Measurements from ENCODE around the gene AKR1B1.
"Not testable (repeated sequence)": the region's sequence is repeated elsewhere in the genome, so short reads cannot be mapped to it uniquely, and the experiment has no call there.

Gene AKR1B1

DNA sequence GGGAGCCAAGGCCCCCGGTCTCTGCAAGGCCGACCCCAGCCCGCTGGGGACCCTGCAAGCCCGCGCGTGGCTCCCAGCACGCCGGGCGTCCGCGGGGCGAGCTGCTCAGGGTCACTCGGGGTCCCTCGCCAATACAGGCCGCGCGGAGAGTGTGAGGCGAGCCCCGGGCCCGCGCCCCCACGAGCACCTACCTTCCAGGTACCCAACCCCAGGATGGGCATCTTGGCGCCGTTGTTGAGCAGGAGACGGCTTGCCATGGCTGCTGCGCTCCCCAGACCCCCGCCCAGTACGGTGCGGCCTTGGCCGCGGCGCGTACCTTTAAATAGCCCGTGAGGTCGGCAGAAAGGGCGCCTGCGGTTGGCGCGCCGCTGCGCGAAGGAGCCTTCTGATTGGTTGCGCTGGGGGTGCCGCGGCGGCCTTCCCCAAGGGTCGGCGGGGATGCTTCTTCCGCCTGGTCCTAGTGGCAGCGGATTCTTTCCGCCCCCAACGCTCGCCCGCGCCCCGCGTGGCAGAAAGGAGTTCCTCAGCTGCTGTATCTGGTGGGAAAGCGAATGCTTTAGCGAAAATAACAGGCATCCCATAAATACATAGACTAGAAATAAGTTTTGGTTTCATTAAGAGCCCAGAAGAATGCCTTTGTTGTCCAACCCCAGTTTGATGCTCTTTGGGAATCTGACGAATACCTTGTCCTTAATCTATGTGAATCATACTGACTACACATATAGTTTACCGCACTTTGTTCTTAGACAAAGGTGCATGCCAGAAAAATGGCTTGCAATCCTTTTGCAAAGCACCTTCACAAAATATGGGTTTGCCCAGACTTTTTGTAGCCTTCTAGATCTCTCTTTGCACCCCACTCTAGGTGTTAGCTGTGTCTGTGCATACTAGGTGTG is at the start of gene AKR1B1:
Gene AKR1B1, minus strand, starts transcription at position 295 of the 893 bp plus-strand sequence. Its CDS starts 38 bp downstream, at position 257.
- peak within 1 kb of the TSS; percentile 94 for H3K4me3 Mint-ChIP-seq
- H3K4me1 Mint-ChIP-seq = peaks cover 51% of the 10 kb centered on the region
- H3K9me3 Mint-ChIP-seq = no peaks in the 10 kb centered on the region
- peak within 1 kb of the TSS; percentile 47 for H3K27ac Mint-ChIP-seq
- no peaks in the 10 kb centered on the region for H3K27me3 Mint-ChIP-seq
- peaks cover 2% of the 10 kb centered on the region for H3K36me3 Mint-ChIP-seq

DNA sequence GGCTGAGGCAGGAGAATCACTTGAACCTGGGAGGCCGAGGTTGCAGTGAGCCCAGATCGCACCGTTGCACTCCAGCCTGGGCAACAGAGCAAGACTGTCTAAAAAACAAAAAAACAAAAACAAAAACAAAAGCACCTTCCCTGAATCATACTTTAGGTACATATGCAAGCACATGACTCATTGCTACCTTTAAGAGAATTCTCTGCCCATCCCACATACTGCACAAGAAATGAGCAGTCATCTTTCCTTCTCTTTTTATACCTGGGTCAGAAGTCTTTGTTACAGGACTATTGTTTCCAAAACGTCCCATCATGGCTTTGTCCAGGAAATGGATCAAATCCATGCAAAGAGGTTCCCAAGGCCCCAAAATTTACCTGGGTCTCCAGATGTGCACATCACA is 47.0 kb upstream of the AKR1B1 start:
- Mint-ChIP-seq H3K4me1 (no peaks in the 10 kb centered on the region), H3K27me3 (no peaks in the 10 kb centered on the region), H3K4me3 (no peak overlapping the region), H3K36me3 (no peaks in the 10 kb centered on the region), H3K9me3 (no peaks in the 10 kb centered on the region), H3K27ac (no peak overlapping the region)

DNA sequence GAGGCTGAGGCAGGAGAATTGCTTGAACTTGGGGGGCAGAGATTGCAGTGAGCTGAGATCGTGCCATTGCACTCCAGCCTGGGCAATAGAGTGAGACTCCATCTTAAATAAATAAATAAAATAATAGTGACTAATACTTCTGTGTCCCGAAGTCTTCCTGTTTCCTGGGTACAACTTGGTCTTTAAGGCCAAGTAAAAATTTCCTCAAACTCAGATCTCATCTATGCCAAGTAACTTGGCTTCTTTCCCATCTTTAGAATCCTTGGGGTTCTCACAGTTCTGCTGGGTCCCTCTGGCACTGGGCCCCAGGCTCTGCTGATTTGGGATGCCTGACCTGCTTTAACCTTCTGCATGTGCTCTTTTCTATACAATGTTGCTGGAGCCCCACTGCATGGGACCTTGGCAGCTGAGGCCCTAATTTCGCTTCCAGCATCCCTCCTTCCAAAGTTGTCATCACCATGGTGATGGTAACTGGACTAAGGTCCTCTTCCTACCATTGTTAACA is 45.8 kb upstream of the AKR1B1 start:
- no peaks in the 10 kb centered on the region for H3K36me3 Mint-ChIP-seq
- H3K9me3 Mint-ChIP-seq = no peaks in the 10 kb centered on the region
- H3K4me1 Mint-ChIP-seq = no peaks in the 10 kb centered on the region
- no peak overlapping the region for H3K27ac Mint-ChIP-seq
- peaks cover 1% of the 10 kb centered on the region for H3K27me3 Mint-ChIP-seq
- no peak overlapping the region for H3K4me3 Mint-ChIP-seq

DNA sequence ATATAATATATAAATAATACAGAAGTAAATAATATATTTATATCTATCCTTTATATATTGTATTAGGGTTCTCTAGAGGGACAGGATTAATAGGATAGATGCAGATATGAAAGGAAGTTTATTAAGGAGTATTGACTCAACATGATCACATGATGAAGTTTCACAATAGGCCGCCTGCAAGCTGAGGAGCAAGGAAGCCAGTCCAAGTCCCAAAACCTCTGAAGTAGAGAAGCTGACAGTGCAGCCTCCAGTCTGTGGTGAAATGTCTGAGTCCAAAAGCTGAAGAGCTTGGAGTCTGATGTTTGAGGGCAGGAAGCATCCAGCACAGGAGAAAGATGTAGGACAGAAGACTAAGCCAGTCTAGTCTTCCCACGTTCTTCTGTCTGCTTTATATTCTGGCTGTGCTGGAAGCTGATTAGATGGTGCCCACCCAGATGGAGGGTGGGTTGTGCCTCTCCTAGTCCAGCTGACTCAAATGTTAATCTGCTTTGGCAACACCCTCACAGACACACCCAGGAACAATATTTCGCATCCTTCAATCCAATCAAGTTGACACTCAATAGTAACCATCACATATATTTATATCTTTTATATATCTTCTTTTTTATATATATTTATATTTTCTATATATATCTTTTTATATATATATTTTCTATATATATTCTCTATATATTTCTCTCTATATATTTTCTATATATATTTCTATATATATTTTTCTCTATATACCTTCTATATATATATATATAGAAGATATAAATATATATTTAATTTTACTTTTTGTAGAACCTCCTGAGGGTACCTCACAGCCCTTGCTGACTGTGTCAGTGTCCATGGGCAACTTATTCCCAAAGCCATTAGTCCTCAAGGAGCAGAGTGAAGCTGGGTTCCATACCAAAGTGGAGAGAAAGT is 43.8 kb upstream of the AKR1B1 start:
- Mint-ChIP-seq H3K27ac (no peak overlapping the region), H3K27me3 (peaks cover 2% of the 10 kb centered on the region), H3K4me3 (no peak overlapping the region), H3K4me1 (no peaks in the 10 kb centered on the region), H3K9me3 (no peaks in the 10 kb centered on the region), H3K36me3 (no peaks in the 10 kb centered on the region)

GRCh38 chr7:134500982-134501381 is 42.1 kb upstream of the AKR1B1 start:
- Mint-ChIP-seq H3K4me3 (no peak overlapping the region), H3K27me3 (peaks cover 4% of the 10 kb centered on the region), H3K27ac (no peak overlapping the region), H3K4me1 (no peaks in the 10 kb centered on the region), H3K36me3 (no peaks in the 10 kb centered on the region), H3K9me3 (no peaks in the 10 kb centered on the region)

DNA sequence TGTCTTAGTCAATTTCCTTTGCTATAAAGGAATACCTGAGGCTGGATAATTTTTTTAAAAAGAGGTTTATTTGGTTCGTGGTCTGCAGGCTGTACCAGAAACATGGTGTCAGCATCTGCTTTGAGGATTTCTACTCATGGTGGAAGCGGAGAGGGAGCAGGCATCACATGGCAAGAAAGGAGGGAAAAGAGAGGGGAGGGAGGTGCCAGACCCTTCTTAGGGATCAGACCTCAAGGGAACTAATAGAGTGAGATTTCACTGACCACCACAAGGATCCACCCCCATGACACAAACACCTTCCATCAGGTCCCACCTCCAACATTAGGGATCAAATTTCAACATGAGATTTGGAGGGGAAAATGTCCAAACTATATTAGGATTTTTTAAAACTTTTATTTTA is 41.5 kb upstream of the AKR1B1 start:
- Mint-ChIP-seq H3K36me3 (no peaks in the 10 kb centered on the region), H3K4me1 (no peaks in the 10 kb centered on the region), H3K9me3 (no peaks in the 10 kb centered on the region)

DNA sequence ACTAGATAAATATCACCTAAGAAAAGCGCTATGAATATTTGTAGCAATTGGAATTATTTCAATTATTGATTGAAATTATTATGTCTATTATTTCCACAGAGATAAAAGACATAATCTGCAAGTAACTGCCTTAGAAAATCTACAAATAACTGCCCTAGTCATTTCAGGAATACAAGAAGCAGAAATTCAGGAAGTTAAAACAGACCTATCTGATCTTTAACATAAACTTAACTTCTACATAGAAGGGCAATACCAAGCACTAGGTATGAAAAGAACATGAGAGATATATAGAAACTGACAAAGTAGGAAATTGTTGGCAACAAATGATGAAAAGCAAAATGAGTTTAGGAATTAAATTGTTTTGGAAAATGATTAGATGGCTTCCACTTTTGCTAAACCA is 36.6 kb upstream of the AKR1B1 start:
- Mint-ChIP-seq H3K36me3 (no peaks in the 10 kb centered on the region), H3K27ac (no peak overlapping the region), H3K27me3 (peaks cover 9% of the 10 kb centered on the region), H3K4me3 (no peak overlapping the region), H3K9me3 (no peaks in the 10 kb centered on the region), H3K4me1 (no peaks in the 10 kb centered on the region)

More for the DNA sequence above, 41.5 kb upstream of the AKR1B1 start:
- Mint-ChIP-seq H3K4me3 (no peak overlapping the region), H3K27ac (no peak overlapping the region), H3K27me3 (peaks cover 4% of the 10 kb centered on the region)

DNA sequence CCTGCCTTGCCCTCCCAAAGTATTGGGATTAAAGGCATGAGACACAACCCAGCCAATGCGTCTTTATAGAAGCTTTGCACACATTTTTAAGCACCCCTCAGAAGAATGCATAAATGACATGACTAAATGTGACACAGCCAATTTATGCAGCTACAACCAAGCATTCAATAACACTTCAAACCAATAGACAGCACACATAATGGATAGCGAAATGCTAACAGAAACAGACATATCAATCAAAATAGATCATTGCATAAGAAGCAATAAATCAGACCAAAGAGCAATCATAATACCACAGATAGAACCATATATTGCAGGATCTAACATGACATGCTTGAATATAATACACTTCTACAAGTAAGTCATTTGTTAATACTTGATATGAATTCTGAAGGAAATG is 34.2 kb upstream of the AKR1B1 start:
- H3K27ac Mint-ChIP-seq = no peak overlapping the region

DNA sequence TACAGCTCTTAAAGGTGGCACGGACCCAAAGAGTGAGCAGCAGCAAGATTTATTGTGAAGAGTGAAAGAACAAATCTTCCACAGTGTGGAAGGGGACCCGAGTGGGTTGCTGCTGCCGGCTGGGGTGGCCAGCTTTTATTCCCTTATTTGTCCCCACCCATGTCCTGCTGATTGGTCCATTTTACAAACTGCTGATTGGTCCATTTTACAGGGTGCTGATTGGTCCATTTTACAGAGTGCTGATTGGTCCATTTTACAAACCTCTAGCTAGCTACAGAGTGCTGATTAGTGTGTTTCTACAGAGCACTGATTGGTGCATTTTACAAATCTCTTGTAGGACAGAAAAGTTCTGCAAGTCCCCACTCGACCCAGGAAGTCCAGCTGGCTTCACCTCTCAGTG is 28.8 kb upstream of the AKR1B1 start:
- peaks cover 15% of the 10 kb centered on the region for H3K27me3 Mint-ChIP-seq
- not testable (repeated sequence) for H3K4me3 Mint-ChIP-seq, H3K36me3 Mint-ChIP-seq, H3K27ac Mint-ChIP-seq, H3K9me3 Mint-ChIP-seq, H3K4me1 Mint-ChIP-seq

More for the DNA sequence above, 34.2 kb upstream of the AKR1B1 start:
- Mint-ChIP-seq H3K4me3 (no peak overlapping the region), H3K27me3 (peaks cover 10% of the 10 kb centered on the region), H3K36me3 (no peaks in the 10 kb centered on the region), H3K4me1 (no peaks in the 10 kb centered on the region), H3K9me3 (no peaks in the 10 kb centered on the region)

- H3K9me3 Mint-ChIP-seq = no peaks in the 10 kb centered on the region
- H3K4me1 Mint-ChIP-seq = no peaks in the 10 kb centered on the region
- H3K27me3 Mint-ChIP-seq = peaks cover 10% of the 10 kb centered on the region
- no peak overlapping the region for H3K4me3 Mint-ChIP-seq
- no peaks in the 10 kb centered on the region for H3K36me3 Mint-ChIP-seq
- H3K27ac Mint-ChIP-seq = no peak overlapping the region
Observed at GRCh38 chr7:134485203-134485602, 26.3 kb upstream of the AKR1B1 start.

DNA sequence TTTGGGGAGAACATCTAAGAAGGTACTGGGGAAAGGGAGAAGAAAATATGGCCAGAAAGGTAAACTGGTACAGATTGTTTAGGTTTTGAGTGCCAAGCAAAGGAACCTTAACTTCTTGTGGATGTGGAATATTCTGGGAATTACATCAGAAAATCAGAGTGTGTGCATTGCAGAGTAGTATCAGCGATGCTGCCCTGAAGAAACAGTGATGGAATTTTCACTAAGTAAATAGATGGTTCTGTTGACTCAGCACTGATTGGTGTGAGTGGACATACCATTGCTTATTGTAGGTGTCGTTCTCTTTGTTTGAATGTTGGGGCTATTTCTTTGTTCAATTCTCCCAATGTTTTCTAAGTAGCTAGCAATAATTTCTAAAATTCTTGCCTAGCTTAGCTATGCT is 24.4 kb upstream of the AKR1B1 start:
- Mint-ChIP-seq H3K4me1 (no peaks in the 10 kb centered on the region), H3K27ac (no peak overlapping the region), H3K27me3 (peaks cover 8% of the 10 kb centered on the region), H3K4me3 (no peak overlapping the region), H3K9me3 (no peaks in the 10 kb centered on the region), H3K36me3 (no peaks in the 10 kb centered on the region)

DNA sequence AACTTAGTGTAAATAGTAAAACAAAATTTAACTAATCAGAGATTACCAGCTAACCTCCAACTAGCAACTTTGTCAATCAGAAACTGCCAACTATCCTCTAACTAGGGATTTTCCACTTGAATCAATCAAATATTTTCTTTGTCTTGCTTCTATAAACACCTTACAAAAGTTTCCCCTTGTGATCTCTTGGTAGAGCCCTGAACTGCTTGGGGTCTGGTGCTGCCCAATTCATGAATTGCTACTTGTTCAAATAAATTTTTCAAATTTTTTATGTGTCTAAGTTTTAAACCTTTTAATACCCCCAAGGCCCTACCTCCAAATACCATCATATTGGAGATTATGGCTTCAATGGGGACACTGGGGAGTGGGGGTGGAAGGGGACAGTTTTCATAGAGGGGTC is 24.0 kb upstream of the AKR1B1 start:
- Mint-ChIP-seq H3K4me3 (no peak overlapping the region), H3K36me3 (no peaks in the 10 kb centered on the region), H3K4me1 (no peaks in the 10 kb centered on the region), H3K27me3 (peaks cover 7% of the 10 kb centered on the region), H3K9me3 (no peaks in the 10 kb centered on the region), H3K27ac (no peak overlapping the region)

DNA sequence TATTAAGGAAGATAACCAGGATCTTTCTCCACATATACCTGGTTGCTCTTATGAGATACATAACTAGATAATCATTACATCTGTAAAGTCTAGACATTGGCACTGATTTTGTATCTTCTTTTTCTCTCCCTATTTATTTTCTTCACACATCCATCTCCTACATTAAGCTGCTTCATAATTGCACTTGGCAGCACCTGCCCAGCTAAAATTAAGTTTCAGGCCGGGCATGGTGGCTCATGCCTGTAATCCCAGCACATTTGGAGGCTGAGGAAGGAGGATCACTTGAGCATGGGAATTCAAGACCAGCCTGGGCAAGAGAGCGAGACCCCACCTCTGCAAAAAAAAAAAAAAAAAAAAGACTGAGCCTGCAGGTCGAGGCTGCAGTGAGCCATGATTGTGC is 22.3 kb upstream of the AKR1B1 start:
- Mint-ChIP-seq H3K27me3 (peaks cover 1% of the 10 kb centered on the region), H3K4me1 (no peaks in the 10 kb centered on the region), H3K4me3 (no peak overlapping the region), H3K27ac (no peak overlapping the region), H3K9me3 (no peaks in the 10 kb centered on the region), H3K36me3 (no peaks in the 10 kb centered on the region)

GRCh38 chr7:134480730-134481129 is 21.8 kb upstream of the AKR1B1 start:
- H3K4me1 Mint-ChIP-seq = no peaks in the 10 kb centered on the region
- H3K9me3 Mint-ChIP-seq = no peaks in the 10 kb centered on the region
- no peak overlapping the region for H3K27ac Mint-ChIP-seq
- no peak overlapping the region for H3K4me3 Mint-ChIP-seq
- H3K27me3 Mint-ChIP-seq = peaks cover 1% of the 10 kb centered on the region
- no peaks in the 10 kb centered on the region for H3K36me3 Mint-ChIP-seq

DNA sequence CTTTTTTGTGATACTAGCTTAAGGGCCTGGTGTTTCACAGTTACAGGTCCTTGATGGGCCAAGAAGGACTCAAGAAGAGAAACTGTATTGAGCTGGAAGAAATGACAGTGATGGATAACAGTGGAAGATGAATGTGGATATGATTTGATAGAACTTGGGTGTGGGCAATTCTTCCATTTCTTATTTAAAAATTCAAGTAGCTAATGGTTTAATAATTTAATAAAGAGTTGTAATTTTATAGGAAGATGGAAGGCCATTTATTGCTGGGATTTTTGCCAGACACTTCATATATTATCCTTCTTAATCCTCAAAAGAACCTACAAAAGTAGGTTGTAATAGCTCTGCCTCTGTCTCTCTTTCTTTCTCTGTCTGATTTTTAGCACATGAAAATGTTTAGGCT is 21.3 kb upstream of the AKR1B1 start:
- H3K27me3 Mint-ChIP-seq = no peaks in the 10 kb centered on the region
- H3K9me3 Mint-ChIP-seq = no peaks in the 10 kb centered on the region
- no peaks in the 10 kb centered on the region for H3K4me1 Mint-ChIP-seq
- no peak overlapping the region for H3K4me3 Mint-ChIP-seq
- H3K36me3 Mint-ChIP-seq = no peaks in the 10 kb centered on the region
- no peak overlapping the region for H3K27ac Mint-ChIP-seq

GRCh38 chr7:134478707-134479106 is 19.8 kb upstream of the AKR1B1 start:
- H3K4me1 Mint-ChIP-seq = no peaks in the 10 kb centered on the region
- no peaks in the 10 kb centered on the region for H3K9me3 Mint-ChIP-seq
- no peak overlapping the region for H3K27ac Mint-ChIP-seq
- H3K4me3 Mint-ChIP-seq = no peak overlapping the region
- H3K27me3 Mint-ChIP-seq = no peaks in the 10 kb centered on the region
- H3K36me3 Mint-ChIP-seq = no peaks in the 10 kb centered on the region
